NCI-H774 (cell line): ENCODE results near the gene TFDP2.

Source experiments
- DNase-seq: peaks from one replicate; lab custom pipeline; 2025; lab: John Stamatoyannopoulos, UW

The TFDP2 gene

DNA sequence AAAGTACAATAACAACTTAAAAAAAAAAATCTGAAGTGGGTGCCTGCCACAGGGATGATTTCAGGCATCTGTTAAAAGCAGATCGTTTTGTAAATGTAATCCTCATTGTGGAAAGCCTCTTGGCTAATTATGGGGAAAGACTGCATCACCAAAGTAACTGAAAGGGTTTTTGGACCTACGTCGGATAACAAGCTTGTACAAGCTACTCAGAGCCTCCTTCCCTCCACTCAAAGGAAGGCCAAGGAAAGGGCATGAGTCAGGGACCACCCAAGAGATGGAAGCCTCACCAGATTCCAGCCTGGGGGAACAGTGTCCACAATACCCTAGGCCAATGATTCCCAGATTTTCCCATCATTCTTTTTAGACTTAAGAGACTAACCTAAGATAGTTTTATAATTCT lies 188.6 kb downstream of the TFDP2 start:
- no peak for DNase-seq

DNA sequence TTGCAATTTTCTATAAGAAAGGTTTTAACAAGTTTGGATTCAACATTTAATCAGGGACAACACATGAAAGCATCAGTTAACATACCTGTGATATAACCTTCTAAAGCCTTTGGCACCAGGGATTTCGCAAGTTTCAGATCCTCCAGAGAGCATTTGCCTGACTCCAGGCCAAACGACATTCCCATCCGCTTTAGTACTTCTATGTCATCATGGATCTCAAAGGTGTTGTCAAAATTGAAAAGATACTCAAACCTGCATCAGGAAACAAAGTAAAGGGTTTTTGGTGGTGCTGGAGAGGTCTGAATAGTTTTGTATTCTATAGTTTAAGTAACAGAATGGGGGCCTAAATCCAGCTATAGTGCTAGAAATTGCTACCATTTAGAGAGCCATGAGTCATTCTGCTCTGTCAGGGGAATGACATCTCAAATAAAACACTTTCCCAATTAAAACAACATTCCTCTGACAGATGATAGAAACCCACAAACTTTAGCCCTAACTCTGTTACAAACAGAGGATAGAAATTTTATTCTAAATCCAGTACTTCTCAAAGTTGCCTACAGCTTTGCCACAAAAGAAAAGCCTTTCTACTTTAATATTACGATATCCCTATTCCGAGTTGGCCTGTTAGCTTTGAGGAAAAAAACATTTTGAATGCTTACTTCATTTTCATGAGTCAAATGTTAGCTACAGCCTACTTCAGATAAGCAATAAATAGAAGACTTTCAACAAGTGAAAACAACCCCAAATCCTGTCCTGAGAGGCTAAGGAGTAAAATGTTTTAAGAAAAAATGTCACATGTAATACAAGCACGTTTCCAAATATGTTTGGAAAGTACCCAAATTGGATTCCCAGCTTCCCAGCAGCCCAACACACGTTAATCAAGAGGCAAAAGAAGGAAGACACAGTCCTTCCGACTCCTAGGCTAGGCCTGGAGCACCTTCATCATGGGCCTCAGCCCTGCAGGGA lies 189.5 kb downstream of the TFDP2 start:
- DNase-seq: no peak

- no peak for DNase-seq
Measured at GRCh38 chr3:141955175-141955574, 194.2 kb downstream of the TFDP2 start.

DNA sequence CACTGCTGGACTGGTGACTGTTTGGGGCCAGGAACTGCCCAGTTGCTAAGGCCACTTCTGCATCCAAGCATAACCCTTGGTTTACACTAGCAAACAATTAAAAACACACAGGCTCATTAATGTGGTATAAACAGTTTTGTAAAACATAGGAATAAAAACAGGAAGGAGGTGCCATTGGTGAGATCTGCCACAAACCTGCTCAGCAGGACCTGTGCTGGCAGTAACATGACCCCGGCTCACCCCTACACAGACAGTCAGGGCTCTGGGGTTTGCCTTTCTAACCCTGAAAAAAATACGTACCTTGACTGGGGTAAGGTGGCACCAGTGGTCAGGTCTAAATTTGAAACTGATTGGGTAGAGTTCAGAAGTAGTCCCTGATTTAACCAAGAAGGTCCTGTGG lies 196.7 kb downstream of the TFDP2 start:
- no peak for DNase-seq

DNA sequence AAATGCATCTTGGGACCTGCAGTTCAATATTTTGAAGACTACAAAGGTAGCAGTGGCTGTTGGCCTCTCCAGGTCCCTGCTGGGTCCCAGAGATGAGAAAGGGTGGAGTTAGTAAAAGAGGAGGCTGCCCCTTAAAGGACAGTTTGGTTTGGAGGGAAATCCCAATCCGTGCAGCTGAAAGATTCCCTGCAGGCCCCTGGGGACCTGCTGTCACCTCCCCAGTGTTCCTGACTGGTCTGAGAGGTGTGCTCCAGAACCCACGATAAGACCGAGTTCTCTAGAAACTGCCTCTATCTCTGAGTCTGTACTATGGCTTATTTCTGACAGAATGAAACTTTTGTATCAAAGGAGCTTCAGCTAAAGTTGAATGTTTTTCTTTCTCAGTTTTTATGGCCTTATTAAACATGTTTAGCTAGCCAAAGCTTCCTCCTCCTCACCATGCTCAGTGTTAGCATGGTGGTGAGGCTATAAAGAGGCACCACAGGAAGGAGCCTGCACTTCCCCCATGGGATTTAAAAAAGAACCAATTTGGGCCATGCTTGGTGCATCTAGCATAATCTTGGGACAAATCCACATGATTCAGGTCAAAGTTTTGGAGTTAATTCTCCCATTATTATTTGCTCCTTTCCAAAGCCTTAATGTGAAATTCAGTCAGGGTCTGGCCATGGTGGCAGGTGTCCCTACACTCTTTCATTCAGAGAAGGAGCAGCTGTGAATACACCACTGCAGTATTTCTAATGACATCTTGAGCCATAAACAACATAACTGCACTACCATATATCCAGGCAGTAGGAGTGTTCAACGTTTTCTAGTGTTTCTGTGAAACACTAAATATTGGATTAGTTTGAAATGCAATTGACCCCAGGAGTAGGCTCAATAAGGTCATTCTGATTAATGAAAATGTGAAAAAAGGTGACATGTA lies 198.5 kb downstream of the TFDP2 start:
- no peak for DNase-seq

DNA sequence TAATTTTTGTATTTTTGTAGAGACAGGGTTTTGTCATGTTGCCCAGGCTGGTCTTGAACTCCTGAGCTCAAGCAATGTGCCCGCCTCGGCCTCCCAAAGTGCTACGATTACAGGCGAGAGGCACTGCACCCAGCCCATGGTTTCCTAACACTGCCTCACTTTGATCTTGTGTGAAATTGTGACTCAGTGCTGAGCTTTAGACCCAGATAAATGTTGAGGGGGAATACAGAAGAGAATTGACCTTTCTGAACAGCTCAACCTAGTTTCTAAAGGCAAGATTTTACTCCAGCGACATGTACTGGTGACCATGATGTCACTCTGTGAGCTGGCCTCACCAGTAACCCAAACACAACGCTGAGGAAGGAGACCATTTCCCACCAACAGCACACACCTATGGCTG lies 199.4 kb downstream of the TFDP2 start:
- no peak for DNase-seq

DNA sequence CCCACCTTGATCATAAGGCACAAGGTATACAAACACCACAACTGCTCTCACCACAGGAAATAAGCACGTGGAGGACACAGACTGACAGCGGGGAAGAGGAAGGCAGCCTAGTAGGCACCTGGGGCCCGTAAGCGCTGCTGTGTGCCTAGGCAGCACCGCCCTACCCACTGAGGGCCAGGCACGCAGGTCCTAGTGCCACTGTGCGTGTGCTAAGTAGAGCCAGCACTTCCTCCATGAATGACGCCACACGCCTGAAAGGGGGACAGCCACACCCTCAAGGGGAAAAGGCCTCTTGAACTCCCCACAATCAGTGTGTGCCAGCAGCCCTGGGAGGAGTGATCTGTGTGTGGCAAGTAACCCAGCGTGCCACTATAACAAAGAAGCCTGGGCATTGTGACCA lies 199.9 kb downstream of the TFDP2 start:
- DNase-seq: no peak

- DNase-seq: no peak
Measured at GRCh38 chr3:141945726-141946485, 203.4 kb downstream of the TFDP2 start.

- no peak for DNase-seq
Measured at GRCh38 chr3:141942006-141942405, 207.3 kb downstream of the TFDP2 start.

- no peak for DNase-seq
Measured at GRCh38 chr3:141941093-141941492, 208.3 kb downstream of the TFDP2 start.

- DNase-seq: no peak
Measured at GRCh38 chr3:141940194-141940776, 209.1 kb downstream of the TFDP2 start.

GRCh38 chr3:141939759-141940158 lies 209.6 kb downstream of the TFDP2 start:
- no peak for DNase-seq

DNA sequence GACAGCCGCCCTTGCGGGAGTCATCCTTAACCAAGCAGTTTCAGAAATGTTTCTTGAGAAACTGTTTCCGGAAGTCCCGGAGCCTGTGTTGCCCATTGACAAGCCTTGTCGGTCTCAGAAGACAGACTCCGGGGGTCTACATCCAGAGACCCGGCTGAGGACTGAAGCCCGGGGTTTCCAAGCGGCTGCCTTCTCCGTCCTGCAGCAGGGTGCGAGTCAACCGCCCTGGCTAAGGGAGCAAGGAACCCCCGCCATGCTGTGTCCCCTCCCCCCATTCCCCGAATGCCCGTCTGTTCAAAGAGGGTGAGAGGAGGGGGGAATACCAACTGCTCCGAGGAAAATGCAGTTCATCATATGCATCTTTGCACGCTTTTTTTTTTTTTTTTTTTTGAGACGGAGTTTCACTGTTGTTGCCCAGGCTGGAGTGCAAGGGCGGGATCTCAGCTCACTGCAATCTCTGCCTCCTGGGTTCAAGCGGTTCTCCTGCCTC lies 211.3 kb downstream of the TFDP2 start:
- no peak for DNase-seq

GRCh38 chr3:141934354-141934753 lies 215.0 kb downstream of the TFDP2 start:
- DNase-seq: no peak

DNA sequence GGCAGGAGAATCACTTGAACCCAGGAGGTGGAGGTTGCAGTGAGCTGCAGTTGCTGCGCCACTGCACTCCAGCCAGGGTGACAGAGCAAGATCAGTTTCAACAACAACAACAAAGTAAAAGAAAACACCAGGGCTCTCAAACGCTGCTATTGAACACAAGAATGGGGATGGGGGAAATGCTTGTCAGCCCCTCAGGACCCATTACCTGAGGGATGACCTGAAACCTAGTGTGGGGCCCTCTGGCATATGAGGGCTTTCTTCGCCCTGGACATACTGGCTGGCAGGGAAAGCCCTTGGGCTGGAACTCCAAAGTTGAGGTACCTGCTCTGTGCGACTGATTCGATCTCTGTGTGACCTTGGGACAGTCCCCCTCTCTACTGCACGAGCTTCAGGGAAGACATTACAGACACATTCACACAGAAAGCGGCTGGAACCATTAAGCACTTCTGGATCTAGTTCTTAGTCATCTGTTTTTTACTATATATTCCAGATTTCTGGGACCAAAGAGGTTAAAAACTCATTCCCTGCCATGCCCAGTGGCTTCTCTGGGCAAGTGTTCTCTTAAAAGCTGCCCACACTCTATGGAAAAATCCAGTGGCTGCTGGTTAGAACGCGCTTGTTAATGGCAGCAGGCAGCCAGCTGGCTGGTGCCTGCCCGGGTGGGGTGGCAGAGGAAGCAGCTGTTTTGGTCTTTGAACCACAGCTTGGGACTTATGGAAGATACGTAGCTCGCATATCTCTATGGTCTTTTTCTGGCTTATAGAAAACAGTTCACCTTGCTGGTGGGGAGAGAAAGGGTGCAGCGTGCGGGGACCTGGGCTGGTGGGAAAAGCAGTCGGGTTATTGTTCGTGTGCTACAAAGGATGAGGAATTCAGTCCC lies 215.7 kb downstream of the TFDP2 start:
- no peak for DNase-seq

DNA sequence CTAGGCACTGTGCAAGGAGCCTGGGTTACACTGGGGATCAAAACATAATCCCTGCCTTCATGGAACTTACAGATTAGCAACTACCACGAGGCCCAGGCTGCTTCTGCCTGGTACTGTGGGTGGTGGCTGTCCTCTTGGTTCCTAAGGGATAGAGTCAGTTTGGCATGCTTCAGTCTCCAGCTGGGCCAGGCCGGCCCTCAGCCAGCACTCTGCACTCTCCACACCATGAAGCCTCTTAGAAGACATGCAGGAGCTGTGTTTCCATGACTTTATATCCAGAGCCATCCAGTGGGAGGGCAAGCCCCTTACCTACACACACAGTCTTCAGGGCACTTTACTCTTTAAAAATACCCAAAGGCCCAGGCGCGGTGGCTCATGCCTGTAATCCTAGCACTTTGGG lies 218.5 kb downstream of the TFDP2 start:
- no peak for DNase-seq

- no peak for DNase-seq
Measured at GRCh38 chr3:141929341-141929995, 219.9 kb downstream of the TFDP2 start.

DNA sequence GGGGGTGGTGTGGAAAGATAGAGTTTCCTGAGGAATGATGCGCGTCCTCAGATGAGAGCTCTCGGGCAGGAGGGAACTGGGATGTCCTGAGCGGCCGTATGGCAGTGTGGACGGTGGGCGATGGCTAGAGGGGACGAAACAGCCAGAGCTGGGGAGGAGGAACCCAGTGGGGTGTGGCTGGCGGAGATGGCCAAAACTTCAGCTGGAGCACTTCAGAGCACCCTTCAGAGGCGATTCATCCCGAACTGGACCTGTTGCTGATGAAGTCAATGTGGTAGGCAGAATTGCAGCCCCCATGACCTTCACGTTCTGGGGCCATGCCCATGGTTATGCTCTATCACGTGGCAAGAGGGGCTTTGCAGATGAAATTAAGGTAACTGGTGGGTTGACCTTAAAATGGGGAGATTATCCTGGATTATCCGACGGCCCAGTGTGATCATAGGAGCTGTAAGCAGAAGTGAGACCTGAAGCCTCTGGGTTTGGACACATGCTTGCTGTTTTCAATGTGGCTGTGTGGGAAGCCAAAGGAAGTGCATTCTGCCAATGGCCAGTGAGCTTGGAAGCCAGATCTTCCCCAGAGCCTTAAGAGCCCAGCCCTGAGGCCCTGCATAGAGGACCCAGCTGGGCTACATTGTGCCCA lies 220.6 kb downstream of the TFDP2 start:
- DNase-seq: no peak

DNA sequence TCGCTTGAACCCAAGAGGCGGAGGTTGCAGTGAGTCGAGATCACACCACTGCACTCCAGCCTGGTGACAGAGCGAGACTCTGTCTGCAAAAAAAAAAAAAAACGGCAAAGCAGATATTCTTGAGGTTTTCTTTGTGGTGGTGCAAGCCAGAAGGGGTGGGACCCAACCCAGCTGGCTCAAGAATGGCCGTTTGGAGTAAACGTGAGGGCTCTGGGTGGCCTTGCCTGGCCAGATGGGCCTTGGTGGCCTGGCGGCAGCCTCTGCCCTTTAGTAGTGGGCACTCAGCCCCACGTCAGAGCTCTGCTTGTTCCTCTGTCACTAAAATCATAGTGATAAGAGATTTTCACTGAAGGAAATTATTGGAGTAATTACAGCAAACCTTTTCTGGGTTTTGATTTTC lies 222.4 kb downstream of the TFDP2 start:
- no peak for DNase-seq
